Fibroblast of skin of right quadriceps (primary cell): ENCODE data around the gene BLM.

ENCODE experiments used
- DNase-seq: peaks from one replicate; pipeline ENCODE4 v3.0.0-alpha.2; 2013

The BLM gene

DNA sequence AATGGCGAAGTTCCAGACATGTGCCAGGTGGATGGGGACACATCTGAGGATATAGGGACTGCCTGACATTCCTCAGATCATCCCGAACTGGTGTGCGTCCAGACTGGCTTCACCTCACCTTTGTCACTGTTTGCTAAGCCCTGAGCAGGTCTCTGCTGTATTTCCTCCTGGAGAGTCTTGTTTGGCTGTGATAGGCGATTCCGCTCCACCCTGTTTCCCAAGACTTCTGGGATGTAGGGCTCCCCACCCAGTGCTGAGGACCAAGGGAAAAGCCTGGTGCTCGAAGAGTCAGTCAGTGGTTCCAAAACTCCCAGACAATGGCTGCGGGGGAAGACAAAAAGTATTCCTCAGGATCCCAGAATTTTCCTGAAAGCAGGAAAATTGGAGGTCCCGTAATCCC, 140.2 kb downstream of the BLM start:
- no peak for DNase-seq

DNA sequence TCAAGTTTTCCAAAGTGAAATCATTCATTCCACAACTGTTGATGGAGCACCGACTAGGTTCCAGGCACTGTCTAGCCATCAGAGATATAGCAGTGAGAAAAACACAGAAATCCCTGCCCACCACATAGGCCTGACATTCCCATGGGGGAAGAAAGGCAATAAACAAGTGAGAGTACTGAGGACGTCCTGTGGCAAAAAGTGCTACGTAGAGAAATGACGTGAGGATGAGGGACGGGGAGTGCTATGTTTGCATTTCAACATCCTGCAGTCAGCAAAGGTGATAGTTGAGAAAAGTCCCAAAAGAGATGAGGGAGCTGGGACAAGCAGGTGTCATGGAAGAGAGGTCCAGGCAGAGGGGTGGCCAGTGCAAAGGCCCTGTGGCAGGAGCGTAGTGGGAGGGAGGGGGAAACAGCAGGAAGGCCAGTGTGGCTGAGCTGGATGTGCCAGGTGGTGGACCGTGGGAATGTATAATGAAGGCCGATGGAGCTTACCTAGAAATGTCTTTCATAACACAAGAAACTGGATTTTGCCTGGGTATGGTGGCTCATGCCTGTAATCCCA, 140.8 kb downstream of the BLM start:
- DNase-seq, result no peak

DNA sequence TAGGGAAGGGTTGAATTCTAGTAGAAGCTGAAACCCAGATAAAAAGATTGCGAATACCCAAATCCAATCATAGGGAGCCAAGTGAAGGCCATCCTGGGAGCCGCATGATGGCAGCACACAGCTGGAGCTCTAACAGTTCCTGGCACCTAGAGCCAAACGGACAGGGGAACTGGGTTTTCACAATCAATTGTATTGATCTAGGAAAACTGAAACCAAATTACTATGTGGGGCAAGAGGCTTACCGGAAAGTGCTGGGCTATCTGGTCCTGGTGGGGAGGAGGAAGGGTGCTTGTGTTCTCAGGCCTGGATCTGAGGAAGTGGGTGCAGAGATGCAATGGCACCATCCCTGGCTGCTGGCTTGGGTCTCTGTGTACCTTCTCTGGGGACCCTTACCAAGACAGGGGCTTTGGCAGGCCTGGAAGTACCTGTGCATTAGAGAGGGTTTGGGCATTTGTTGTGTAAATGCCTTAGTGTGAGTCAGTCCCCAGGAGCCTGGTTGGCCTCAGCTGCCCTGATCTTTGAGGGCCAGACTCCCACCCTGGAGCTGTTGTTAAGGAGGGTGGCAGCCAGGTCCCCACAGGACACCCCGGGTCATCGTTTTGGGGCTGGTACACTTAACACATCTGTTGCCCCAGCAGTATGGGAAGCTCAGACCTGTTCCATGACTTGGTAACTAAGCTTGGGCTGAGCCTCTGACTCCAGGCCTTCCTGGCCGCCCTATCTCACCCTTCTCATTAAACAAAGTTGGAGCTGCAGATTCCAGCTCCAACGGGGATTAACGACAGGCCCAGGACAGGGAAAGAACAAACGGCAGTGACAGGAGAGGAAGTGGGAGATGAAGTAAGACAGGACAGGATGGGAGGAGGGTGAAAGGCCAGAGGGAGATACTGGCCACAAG, 142.3 kb downstream of the BLM start:
- DNase-seq, result no peak

DNA sequence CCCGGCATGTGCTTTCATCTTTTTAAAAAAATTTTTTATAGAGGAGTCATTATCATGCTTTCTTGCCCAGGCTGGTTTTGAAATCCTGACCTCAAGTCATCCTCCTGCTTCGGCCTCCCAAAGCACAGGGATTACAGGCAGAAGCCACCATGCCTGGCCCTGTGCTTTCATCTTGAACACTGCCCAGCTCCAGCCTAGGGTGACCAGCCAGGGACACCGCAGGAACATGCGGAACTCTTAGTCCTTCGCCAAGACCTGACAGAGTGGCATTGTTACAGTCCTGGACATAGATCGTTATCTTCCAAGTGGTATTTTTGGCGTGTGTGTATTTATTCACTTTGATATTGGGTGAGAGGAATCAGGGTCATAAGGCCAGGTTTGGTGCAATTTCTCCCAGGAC, 143.3 kb downstream of the BLM start:
- no peak for DNase-seq

DNA sequence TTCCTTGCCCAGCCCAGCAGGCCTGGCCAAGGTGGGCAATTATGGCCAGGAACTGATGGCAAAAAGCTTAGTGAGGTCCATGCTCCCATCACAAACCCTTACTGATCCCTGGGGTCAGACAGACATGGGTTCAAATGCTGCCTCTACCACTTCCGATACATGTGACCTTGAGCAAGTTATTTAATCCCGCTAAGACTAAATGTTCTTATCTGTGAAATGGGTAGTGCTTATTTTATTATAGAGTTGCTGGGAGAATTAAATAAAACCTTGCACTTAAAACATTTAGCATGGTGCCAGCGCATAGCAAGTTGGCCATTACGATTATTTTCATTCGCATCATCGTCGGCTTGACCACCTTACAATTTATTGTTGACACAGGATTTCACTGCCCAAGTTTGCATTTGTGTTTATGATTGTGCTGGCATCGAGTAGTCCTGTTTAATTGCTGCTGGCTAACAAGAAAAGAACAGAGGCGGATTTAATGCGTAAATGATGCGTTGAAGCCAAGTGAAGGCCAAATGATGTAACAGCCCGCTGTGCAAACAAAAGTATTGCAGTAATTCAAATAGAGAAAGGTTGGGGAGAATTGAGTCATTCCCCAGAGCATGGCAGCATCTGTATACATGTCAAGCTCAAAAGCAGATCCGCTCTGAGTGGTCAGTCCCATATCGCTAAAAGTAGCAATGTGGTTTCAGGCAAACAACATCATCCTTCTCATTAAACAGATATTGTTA, 144.0 kb downstream of the BLM start:
- DNase-seq, result no peak

DNA sequence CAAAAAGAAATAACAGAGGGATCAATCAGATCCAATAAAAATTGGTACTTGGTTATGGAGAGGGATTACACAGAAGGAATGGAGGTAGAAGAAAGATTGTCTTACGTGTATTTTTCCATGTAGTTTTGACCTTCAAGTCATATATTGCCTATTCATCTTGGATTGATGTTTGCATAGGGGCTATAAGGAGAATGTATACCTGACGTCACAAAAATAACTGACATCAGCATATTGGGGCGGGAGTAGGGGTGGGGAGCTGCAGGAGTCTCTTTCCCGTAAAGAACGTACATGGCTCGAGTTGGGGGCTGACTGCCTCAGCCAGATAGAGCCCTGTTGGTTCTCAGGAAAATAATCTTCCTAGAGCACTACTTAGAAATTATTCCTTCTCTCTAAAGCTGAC, 145.3 kb downstream of the BLM start:
- DNase-seq, result no peak

DNA sequence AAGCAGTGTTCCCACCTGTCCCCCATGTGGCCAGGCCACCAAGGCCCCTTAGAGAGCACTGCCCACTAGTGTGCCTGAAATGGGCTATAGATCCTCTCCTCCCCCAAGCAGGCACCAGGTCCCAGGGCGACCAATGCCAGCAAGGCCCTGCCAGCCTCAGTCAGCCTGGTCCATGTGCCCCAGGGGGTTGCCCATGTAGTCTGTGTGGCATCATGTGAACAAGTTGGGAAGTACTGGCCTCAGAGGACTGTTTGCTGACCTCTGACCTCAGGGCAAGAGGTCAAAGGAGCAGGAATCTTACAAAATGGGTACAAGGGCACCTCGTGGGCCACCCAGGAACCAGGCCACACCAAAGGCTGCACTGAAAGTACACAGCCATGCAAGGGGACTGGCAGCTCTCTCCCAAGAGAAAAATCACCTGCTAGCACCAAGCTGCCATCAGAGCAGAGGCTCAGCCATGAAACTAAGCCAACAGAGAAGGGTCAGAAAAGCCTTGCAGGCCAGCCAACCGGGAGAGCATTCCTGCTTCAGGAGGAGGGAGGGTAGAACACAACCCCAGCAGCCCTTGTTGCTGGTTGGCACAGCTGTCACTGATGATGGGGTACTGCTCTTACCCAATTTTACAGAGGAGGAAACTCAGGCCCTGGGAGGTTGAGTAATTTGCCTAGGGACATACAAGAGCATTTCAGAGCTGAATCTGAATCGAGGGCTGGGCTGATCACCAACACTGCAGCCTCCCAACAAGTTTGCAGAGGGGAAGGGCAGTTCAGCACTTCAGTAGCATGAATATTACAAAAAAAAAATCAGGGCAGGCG, 146.0 kb downstream of the BLM start:
- no peak for DNase-seq

DNA sequence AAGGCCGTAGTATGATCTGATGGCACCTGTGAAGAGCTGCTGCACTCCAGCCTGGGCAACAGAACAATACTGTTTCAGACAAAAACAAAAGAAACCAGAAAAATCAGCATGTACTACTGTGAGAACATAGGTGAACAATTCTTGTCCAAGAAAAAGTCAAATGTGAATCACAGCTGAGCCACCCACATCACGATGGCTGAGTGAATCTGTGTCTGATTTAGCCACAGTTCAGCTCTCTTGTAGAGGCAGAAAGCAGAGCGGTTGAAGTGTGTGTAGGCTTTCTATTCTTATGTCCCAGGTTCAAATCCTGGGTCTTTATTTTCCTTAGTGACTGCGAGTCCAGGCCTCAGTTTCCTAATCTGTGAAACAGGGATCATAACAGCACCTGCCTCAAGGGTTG, 146.8 kb downstream of the BLM start:
- DNase-seq, result no peak

DNA sequence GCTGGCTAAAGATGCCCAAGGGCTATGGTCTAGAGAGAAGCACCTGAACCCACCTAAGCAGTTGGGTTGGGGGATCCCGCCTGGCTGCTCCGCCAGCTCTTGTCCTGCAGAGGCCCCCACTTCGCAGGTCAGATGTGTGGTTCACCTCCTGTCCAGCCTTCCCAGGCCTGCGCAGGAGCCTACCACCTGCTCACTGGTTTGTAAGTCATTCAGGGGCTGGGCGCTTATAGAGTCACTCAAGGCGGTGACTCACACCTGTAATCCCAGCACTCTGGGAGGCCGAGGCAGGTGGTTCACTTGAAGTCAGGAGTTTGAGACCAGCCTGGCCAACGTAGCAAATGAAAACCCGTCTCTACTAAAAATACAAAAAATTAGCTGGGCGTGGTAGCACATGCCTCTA, 147.4 kb downstream of the BLM start:
- DNase-seq, result no peak

DNA sequence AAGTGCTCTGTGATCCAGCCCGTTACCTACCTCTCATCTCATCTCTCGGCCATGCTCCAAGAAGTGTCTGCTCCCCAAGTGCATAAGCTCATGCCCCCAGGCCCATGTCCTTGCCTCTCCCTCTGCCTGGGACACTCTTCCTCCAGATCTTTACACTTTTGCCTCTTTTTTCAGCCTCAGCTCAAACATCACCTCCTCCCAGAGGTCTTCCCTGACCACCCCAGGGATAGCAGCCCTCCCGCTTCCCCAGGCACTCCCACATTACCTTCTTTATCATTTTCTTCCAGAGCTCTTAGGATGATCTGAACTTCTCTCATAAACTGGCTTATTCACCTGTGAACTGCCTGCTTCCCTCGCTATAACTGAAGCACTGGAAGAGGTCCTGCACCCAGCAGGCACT, 148.6 kb downstream of the BLM start:
- no peak for DNase-seq
